ENCODE results near the gene SPSB3.

The SPSB3 gene

GRCh38 chr16:1788708-1789100, 6.3 kb upstream of the SPSB3 start:
- no peak for DNase-seq (ENCODE audit: low read depth in 2 of 2)

GRCh38 chr16:1788095-1788707, 5.8 kb upstream of the SPSB3 start:
- no peak for DNase-seq (ENCODE audit: low read depth in 2 of 2)

- no peak for DNase-seq (ENCODE audit: low read depth in 2 of 2)
Observed at GRCh38 chr16:1787322-1788094, 5.1 kb upstream of the SPSB3 start.

- no peak for DNase-seq (ENCODE audit: low read depth in 2 of 2)
Observed at GRCh38 chr16:1787056-1787321, 4.6 kb upstream of the SPSB3 start.

GRCh38 chr16:1786242-1787055, 4.1 kb upstream of the SPSB3 start:
- no peak for DNase-seq (ENCODE audit: low read depth in 2 of 2)

- no peak for DNase-seq (ENCODE audit: low read depth in 2 of 2)
Observed at GRCh38 chr16:1785846-1786170, 3.4 kb upstream of the SPSB3 start.

- DNase-seq (ENCODE audit: low read depth in 2 of 2): no peak
Observed at GRCh38 chr16:1784977-1785845, 2.8 kb upstream of the SPSB3 start.

GRCh38 chr16:1781758-1782407, 488 bp downstream of the SPSB3 start:
- DNase-seq (ENCODE audit: low read depth in 2 of 2): no peak

GRCh38 chr16:1781254-1781653, 1.1 kb downstream of the SPSB3 start:
- DNase-seq (ENCODE audit: low read depth in 2 of 2): no peak

GRCh38 chr16:1780677-1781072, 1.7 kb downstream of the SPSB3 start:
- DNase-seq (ENCODE audit: low read depth in 2 of 2): no peak

GRCh38 chr16:1779741-1780676, 2.4 kb downstream of the SPSB3 start:
- no peak for DNase-seq (ENCODE audit: low read depth in 2 of 2)

GRCh38 chr16:1779234-1779701, 3.1 kb downstream of the SPSB3 start:
- no peak for DNase-seq (ENCODE audit: low read depth in 2 of 2)

GRCh38 chr16:1778200-1779179, 3.9 kb downstream of the SPSB3 start:
- no peak for DNase-seq (ENCODE audit: low read depth in 2 of 2)

- DNase-seq (ENCODE audit: low read depth in 2 of 2): no peak
Observed at GRCh38 chr16:1777375-1778199, 4.8 kb downstream of the SPSB3 start.

GRCh38 chr16:1776991-1777374, 5.4 kb downstream of the SPSB3 start:
- DNase-seq (ENCODE audit: low read depth in 2 of 2): no peak

GRCh38 chr16:1776672-1776955, 5.8 kb downstream of the SPSB3 start:
- no peak for DNase-seq (ENCODE audit: low read depth in 2 of 2)

- no peak for DNase-seq (ENCODE audit: low read depth in 2 of 2)
Observed at GRCh38 chr16:1775846-1776671, 6.3 kb downstream of the SPSB3 start.

All from stimulated activated CD4-positive, alpha-beta T cell treated with anti-CD3 and anti-CD28 coated beads, Interleukin-12 subunit alpha, Interleukin-12 subunit beta, amount 100 ng/mL, for 24 hours (primary cell).